ENCODE data around the gene RNF150. TPM values are rescaled to one million over a fixed set of nuclear protein-coding genes. Genes with fewer than 3 reads are reported as not detected.

RNF150 gene
- total and polyA plus RNA-seq, 12 donors = 10.8 to 131 (median 93.3) TPM

GRCh38 chr4:141121768-141122454, 11.4 kb downstream of the RNF150 start:
- ATAC-seq (no peak), DNase-seq (no peak)
- H3K27ac ChIP-seq = no peak overlapping the region
- H3K9me3 ChIP-seq = peaks cover 0 to 3% (median 0%) of the 10 kb centered on the region in 11 donors
- H3K4me1 ChIP-seq = peaks cover 0 to 38% (median 28%) of the 10 kb centered on the region in 9 donors
- TF ChIP-seq, protein P1, sequence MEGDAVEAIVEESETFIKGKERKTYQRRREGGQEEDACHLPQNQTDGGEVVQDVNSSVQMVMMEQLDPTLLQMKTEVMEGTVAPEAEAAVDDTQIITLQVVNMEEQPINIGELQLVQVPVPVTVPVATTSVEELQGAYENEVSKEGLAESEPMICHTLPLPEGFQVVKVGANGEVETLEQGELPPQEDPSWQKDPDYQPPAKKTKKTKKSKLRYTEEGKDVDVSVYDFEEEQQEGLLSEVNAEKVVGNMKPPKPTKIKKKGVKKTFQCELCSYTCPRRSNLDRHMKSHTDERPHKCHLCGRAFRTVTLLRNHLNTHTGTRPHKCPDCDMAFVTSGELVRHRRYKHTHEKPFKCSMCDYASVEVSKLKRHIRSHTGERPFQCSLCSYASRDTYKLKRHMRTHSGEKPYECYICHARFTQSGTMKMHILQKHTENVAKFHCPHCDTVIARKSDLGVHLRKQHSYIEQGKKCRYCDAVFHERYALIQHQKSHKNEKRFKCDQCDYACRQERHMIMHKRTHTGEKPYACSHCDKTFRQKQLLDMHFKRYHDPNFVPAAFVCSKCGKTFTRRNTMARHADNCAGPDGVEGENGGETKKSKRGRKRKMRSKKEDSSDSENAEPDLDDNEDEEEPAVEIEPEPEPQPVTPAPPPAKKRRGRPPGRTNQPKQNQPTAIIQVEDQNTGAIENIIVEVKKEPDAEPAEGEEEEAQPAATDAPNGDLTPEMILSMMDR (IDR thresholded peaks at IDR 0.05) = no peak
- intact Hi-C loops (cut with DNase I) = no loop called here
- 64 to 68% methylated on average over 9 of the region's 9 CpGs for WGBS, 2 donors
- H3K27me3 ChIP-seq = no peaks in the 10 kb centered on the region
- H3K36me3 ChIP-seq = no peaks in the 10 kb centered on the region
- H3K4me3 ChIP-seq = no peak overlapping the region

- ATAC-seq (peak in 1 of 8 donors; percentile 36), DNase-seq (no peak)
- H3K27me3 ChIP-seq = no peaks in the 10 kb centered on the region
- no peak overlapping the region for H3K27ac ChIP-seq
- peaks cover 0 to 38% (median 26%) of the 10 kb centered on the region in 9 donors for H3K4me1 ChIP-seq
- TF ChIP-seq, protein P1 (IDR thresholded peaks at IDR 0.05) = no peak
- H3K9me3 ChIP-seq = peaks cover 0 to 5% (median 0%) of the 10 kb centered on the region in 11 donors
- no peak overlapping the region for H3K4me3 ChIP-seq
- intact Hi-C loops (cut with DNase I) = no loop called here
- H3K36me3 ChIP-seq = no peaks in the 10 kb centered on the region
- 84 to 94% methylated on average over 1 of the region's 1 CpG for WGBS, 2 donors
These were observed 12.2 kb downstream of the RNF150 start for GRCh38 chr4:141121101-141121500.

- Histone ChIP-seq H3K4me1 (peaks cover 0 to 38% (median 24%) of the 10 kb centered on the region in 9 donors), H3K36me3 (no peaks in the 10 kb centered on the region), H3K27ac (peak overlapping the region in 1 of 10 donors; percentile 5), H3K4me3 (no peak overlapping the region), H3K27me3 (no peaks in the 10 kb centered on the region), H3K9me3 (peaks cover 0 to 14% (median 0%) of the 10 kb centered on the region in 11 donors)
- intact Hi-C loops (cut with DNase I) = no loop called here
- DNase-seq (no peak), ATAC-seq (peak in 2 of 8 donors; percentile 19 to 44)
- 64 to 66% methylated on average over 5 of the region's 5 CpGs for WGBS, 2 donors
- TF ChIP-seq, protein P1 (IDR thresholded peaks at IDR 0.05) = no peak
These were observed 13.2 kb downstream of the RNF150 start for GRCh38 chr4:141120036-141120593.

GRCh38 chr4:141119071-141119470, 14.2 kb downstream of the RNF150 start:
- TF ChIP-seq, protein P1 (IDR thresholded peaks at IDR 0.05) = no peak
- ATAC-seq (no peak), DNase-seq (no peak)
- no peak overlapping the region for H3K4me3 ChIP-seq
- intact Hi-C loops (cut with DNase I) = no loop called here
- H3K9me3 ChIP-seq = peaks cover 0 to 24% (median 0%) of the 10 kb centered on the region in 11 donors
- H3K27me3 ChIP-seq = no peaks in the 10 kb centered on the region
- peak overlapping the region in 1 of 10 donors; percentile 6 for H3K27ac ChIP-seq
- no peaks in the 10 kb centered on the region for H3K36me3 ChIP-seq
- H3K4me1 ChIP-seq = peaks cover 0 to 38% (median 21%) of the 10 kb centered on the region in 9 donors
- 66 to 79% methylated on average over 1 of the region's 1 CpG for WGBS, 2 donors

All from heart right ventricle (tissue), 16 donors.